K562 (cell line): ENCODE data around the gene BAIAP2. TPM values are rescaled to one million over a fixed set of nuclear protein-coding genes. Genes with fewer than 3 reads are reported as not detected.

Experiments
- ATAC-seq: fragments of 200-7000 bp; cut with Tn5 transposase; 3 replicates; pipeline ENCODE4 v1.9.1; 2020; ENCODE audit warnings: moderate library complexity
- BruUV-seq: library from RNA; stranded (reverse); fragments of 400-500 nt; replicated peaks from 2 replicates; lab custom pipeline; 2021; lab: Mats Ljungman, UMichigan
- CTCF ChIA-PET: fragments of 300-600 bp; formaldehyde crosslinking; extraction: SDS; loops from one replicate; lab custom pipeline; 2021; ENCODE audit warnings: low intra/inter-chr PET ratio; lab: Yijun Ruan, JAX
- POLR2A ChIA-PET: fragments of 300-600, 350-650 bp; sonication (Branson Sonifier 250); formaldehyde crosslinking; extraction: SDS; loops from one replicate; lab custom pipeline; 2021; ENCODE audit warnings: antibody characterized with exemption, inconsistent platforms; lab: Yijun Ruan, JAX
- DNase-seq, 4 experiments: peaks; one replicate each; pipeline versions ENCODE4 v3.0.0 to v3.0.0-alpha.2; 2011 to 2018; ENCODE audit warnings: low spot score in 3 of 4, mixed read lengths in 3 of 4; ENCODE audit errors: extremely low read depth in 1 of 4
- FAIRE-seq: peaks from 2 replicates; lab custom pipeline; 2011; peaks lifted over from hg19 to GRCh38; lab: Jason Lieb, UNC
- H2AFZ ChIP-seq: 2 replicates; pipeline ENCODE4 v1.6.0; 2011; ENCODE audit warnings: low read depth, low read length, control low read depth, inconsistent platforms
- H3K27ac ChIP-seq: fragments of 200-600 bp; 3 replicates; pipeline ENCODE4 v1.8.0; 2011; ENCODE audit warnings: low read depth, mild to moderate bottlenecking, control low read depth, inconsistent platforms, low read length, moderate library complexity, mixed read lengths; ENCODE audit errors: extremely low read depth
- H3K27me3 ChIP-seq, 2 experiments: fragments of 300-600 bp in 1 of 2; 2 replicates in 1 of 2; 3 replicates in 1 of 2; pipeline versions ENCODE4 v1.6.0 to v1.8.0; 2011; ENCODE audit warnings: inconsistent platforms in 2 of 2, low read length in 2 of 2, mild to moderate bottlenecking in 1 of 2, mixed read lengths in 1 of 2, moderate library complexity in 1 of 2; ENCODE audit not compliant: control insufficient read depth in 2 of 2, insufficient read depth in 2 of 2
- H3K36me3 ChIP-seq: fragments of 300-600 bp; 3 replicates; pipeline ENCODE4 v1.8.0; 2011; ENCODE audit warnings: mild to moderate bottlenecking, low read length, inconsistent platforms; ENCODE audit not compliant: control insufficient read depth, insufficient read depth
- H3K4me1 ChIP-seq, 2 experiments: fragments of 200-600 bp in 1 of 2; replicated peaks in 1 of 2; 2 replicates in 1 of 2; 3 replicates in 1 of 2; pipeline versions ENCODE4 v1.5.1 to v1.8.0; 2011; ENCODE audit warnings: inconsistent platforms in 2 of 2, low read length in 2 of 2, mild to moderate bottlenecking in 1 of 2, mixed read lengths in 1 of 2, moderate library complexity in 1 of 2; ENCODE audit not compliant: control insufficient read depth in 2 of 2, insufficient read depth in 2 of 2
- H3K4me2 ChIP-seq: 2 replicates; pipeline ENCODE4 v1.6.1; 2011; ENCODE audit warnings: low read length, control low read depth, inconsistent platforms, mixed read lengths; ENCODE audit not compliant: insufficient read depth
- H3K4me3 ChIP-seq: fragments of 200-600 bp; sonication (generic), shearing (Covaris generic); 2 replicates; pipeline ENCODE4 v1.5.1; 2016; ENCODE audit warnings: control low read depth, inconsistent platforms
- H3K79me2 ChIP-seq: fragments of 200-600 bp; 3 replicates; pipeline ENCODE4 v1.8.0; 2011; ENCODE audit warnings: low read length, inconsistent platforms; ENCODE audit not compliant: control insufficient read depth, insufficient read depth
- H3K9ac ChIP-seq, 2 experiments: 2 replicates each; pipeline versions ENCODE4 v1.6.0 to v1.6.1; 2011; ENCODE audit warnings: low read depth in 2 of 2, low read length in 2 of 2, control low read depth in 1 of 2, inconsistent platforms in 1 of 2, mild to moderate bottlenecking in 1 of 2, mixed read lengths in 1 of 2; ENCODE audit not compliant: insufficient read depth in 1 of 2
- H3K9me1 ChIP-seq: one replicate; pipeline ENCODE4 v1.6.0; 2011; ENCODE audit warnings: inconsistent platforms, mild to moderate bottlenecking, low read length, moderate library complexity; ENCODE audit not compliant: control insufficient read depth, insufficient read depth
- H3K9me3 ChIP-seq: replicated peaks from 2 replicates; pipeline ENCODE4 v1.5.1; 2011; ENCODE audit warnings: low read depth, low read length, inconsistent platforms; ENCODE audit not compliant: control insufficient read depth, insufficient read depth
- H4K20me1 ChIP-seq: replicated peaks from 2 replicates; pipeline ENCODE4 v1.6.1; 2011; ENCODE audit warnings: low read length, inconsistent platforms, mixed read lengths; ENCODE audit not compliant: control insufficient read depth, insufficient read depth
- NCOA4 ChIP-seq: fragments of 450-650 bp; IDR thresholded peaks from 2 replicates; pipeline ENCODE4 v1.6.1; 2018; ENCODE audit warnings: mild to moderate bottlenecking; ENCODE audit not compliant: partially characterized antibody
- NFIX ChIP-seq: fragments of 250-450 bp; sonication (Bioruptor Pico); IDR thresholded peaks from 2 replicates; pipeline ENCODE4 v1.4.0; 2020; ENCODE audit warnings: low read depth, mild to moderate bottlenecking, moderate library complexity
- YBX1 ChIP-seq: fragments of 450-650 bp; IDR thresholded peaks from 2 replicates; pipeline ENCODE4 v1.7.1; 2016; ENCODE audit warnings: mild to moderate bottlenecking
- ZNF583 ChIP-seq: fragments of 250-450 bp; sonication (Bioruptor Pico); IDR thresholded peaks from 2 replicates; pipeline ENCODE4 v1.4.0; 2020
- ZNF830 ChIP-seq: fragments of 250-450 bp; sonication (Bioruptor Pico); IDR thresholded peaks from 2 replicates; pipeline ENCODE4 v1.5.0; 2021; ENCODE audit warnings: mild to moderate bottlenecking
- WGBS: fragments of 100-300 bp; shearing (Covaris generic); methylation state at CpG from one replicate; pipeline ENCODE4 v1.1.6; 2016; ENCODE audit warnings: low coverage, mixed read lengths; ENCODE audit not compliant: insufficient coverage; ENCODE audit errors: missing lambda C conversion rate; 5-methylcytosine and 5-hydroxymethylcytosine counted together
- in situ Hi-C: fragments of 300-500 bp; cut with MboI; formaldehyde crosslinking; loops from 4 replicates; pipeline ENCODE4 v1.15.0; 2018; ENCODE audit warnings: inconsistent platforms, mixed read lengths
- intact Hi-C: fragments of 100-400 bp; cut with micrococcal nuclease; formaldehyde crosslinking; loops from 2 replicates; pipeline ENCODE4 v1.14.2; 2022
- polyA plus RNA-seq, 8 experiments: library from polyadenylated mRNA; depleted of rRNA in 4 of 8; stranded (reverse) in 5 of 8; unstranded in 3 of 8; fragments of >200 nt; fragmentation: Nextera tagmentation in 2 of 8; fragmentation: Illumina TruSeq in 1 of 8; extraction: Ambion mirVana in 2 of 8; extraction: Trizol in 1 of 8; gene quantifications; 2 replicates each; pipeline versions ENCODE4 v1.2.1 to v1.2.3, GENCODE V29; 2011 to 2014; ENCODE audit warnings: inconsistent platforms in 1 of 8, missing spikeins in 1 of 8
- total RNA-seq, 7 experiments: library from RNA; depleted of rRNA in 6 of 7; stranded (reverse); fragments of >200 nt in 6 of 7; fragmentation: Illumina TruSeq in 2 of 7; extraction: Trizol in 2 of 7; gene quantifications; 2 replicates each; pipeline versions ENCODE4 v1.2.1 to v1.2.3, GENCODE V29; 2011 to 2021; ENCODE audit warnings: low replicate concordance in 1 of 7
- TF ChIP-seq, protein P1 (sequence below): fragments of 450-650 bp; formaldehyde crosslinking; conservative IDR thresholded peaks from 2 replicates; pipeline ENCODE4 v1.4.0; 2022; ENCODE audit warnings: mild to moderate bottlenecking, missing genetic modification characterization

Gene BAIAP2
- total and polyA plus RNA-seq, 9 of the 15 experiments (the other 6 are each of a cell fraction or from before 2014, with no cell fraction given): 2.3 to 51.6 (median 18.4) TPM

DNA sequence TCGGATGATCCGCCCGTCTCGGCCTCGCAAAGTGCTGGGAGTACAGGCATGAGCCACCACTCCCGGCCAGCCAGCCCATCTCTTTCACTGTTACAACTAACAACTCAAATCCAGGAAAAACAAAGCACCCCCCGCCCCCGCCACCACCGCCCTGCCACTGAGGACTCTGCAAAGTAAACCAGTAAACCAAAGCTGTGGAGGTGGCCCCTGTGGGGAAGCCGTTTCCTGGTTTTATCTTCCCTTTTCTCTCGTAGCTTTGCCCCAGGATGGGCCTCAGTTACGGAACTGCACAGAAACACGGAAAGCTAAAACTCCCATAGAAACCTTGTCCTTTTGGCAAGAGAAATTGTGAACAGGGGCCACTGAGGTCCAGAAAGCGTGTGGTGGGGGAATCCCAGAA, 25.8 kb upstream of the BAIAP2 start:
- ChIA-PET POLR2A (interaction anchor here (1.2 kb wide), 1 partner anchor 25 kb away, joined by 3 read pairs; no protein-coding TSS in a partner anchor), CTCF (no interaction called here)
- intact Hi-C loops (no loop called here), in situ Hi-C loops (no loop called here)
- H3K27me3 ChIP-seq: no peaks in the 10 kb centered on the region
- no peak overlapping the region for H3K4me2 ChIP-seq
- no peaks in the 10 kb centered on the region for H4K20me1 ChIP-seq
- H3K9ac ChIP-seq: no peak overlapping the region
- no peaks in the 10 kb centered on the region for H3K9me1 ChIP-seq
- no TSS peak for BruUV-seq
- no peak overlapping the region for H3K27ac ChIP-seq
- H3K36me3 ChIP-seq: no peaks in the 10 kb centered on the region
- TF ChIP-seq NCOA4 (no peak), NFIX (CRISPR knock-in tag) (no peak), YBX1 (no peak), ZNF830 (CRISPR knock-in tag) (no peak), ZNF583 (CRISPR knock-in tag) (no peak)
- TF ChIP-seq, protein P1, sequence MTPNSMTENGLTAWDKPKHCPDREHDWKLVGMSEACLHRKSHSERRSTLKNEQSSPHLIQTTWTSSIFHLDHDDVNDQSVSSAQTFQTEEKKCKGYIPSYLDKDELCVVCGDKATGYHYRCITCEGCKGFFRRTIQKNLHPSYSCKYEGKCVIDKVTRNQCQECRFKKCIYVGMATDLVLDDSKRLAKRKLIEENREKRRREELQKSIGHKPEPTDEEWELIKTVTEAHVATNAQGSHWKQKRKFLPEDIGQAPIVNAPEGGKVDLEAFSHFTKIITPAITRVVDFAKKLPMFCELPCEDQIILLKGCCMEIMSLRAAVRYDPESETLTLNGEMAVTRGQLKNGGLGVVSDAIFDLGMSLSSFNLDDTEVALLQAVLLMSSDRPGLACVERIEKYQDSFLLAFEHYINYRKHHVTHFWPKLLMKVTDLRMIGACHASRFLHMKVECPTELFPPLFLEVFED (CRISPR knock-in tag): no peak
- ATAC-seq (no peak), DNase-seq (no peak), FAIRE-seq (no peak)
- H2AFZ ChIP-seq: no peak overlapping the region
- 67% methylated on average over 11 of the region's 14 CpGs for WGBS
- H3K9me3 ChIP-seq: no peaks in the 10 kb centered on the region
- H3K4me3 ChIP-seq: no peak overlapping the region
- peaks cover 8 to 21% of the 10 kb centered on the region in 2 experiments; a peak in 4 of 5 replicates for H3K4me1 ChIP-seq
- no peaks in the 10 kb centered on the region for H3K79me2 ChIP-seq
